ENCODE measurements around the gene PTPRS.
A peak's percentile ranks its signal among the peaks of the same experiment; 100 is the strongest.

The PTPRS gene

DNA sequence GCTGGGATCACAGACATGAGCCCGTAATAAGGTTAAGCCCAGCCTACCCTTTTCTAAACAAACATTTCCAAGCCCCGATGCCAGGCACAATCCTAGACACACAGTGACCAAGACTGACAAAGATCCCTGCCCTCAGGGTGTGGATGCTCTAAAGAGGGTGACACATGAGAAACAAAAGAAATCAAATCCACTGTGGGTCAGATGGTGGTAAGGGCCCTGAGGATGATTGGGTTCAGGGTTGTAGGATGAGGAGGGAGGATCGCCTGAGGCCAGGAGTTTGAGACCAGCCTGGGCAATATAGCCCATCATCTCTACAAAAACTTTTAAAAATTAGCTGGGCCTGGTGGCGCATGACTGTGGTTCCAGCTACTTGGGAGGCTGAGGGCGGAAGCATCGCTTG is 44.6 kb downstream of the PTPRS start:
- Histone ChIP-seq H4K8ac (ENCODE audit: low read depth, low read length) (no peak overlapping the region), H2AFZ (ENCODE audit: low read length) (no peak overlapping the region), H3K9me3 (replicated peaks in 1 of 2; ENCODE audit: control insufficient read depth in 2 of 2, insufficient read depth in 1 of 2, low read depth in 1 of 2, low read length in 2 of 2) (no peaks in the 10 kb centered on the region), H3K4me1 (ENCODE audit: control insufficient read depth in 2 of 2, insufficient read depth in 1 of 2, low read depth in 1 of 2, low read length in 2 of 2) (peaks cover 22 to 29% of the 10 kb centered on the region in 2 donors), H2BK5ac (ENCODE audit: low read length) (no peak overlapping the region), H3K79me1 (ENCODE audit: low read depth, low read length) (peaks cover 44% of the 10 kb centered on the region), H3K4me3 (ENCODE audit: low read length in 2 of 2) (no peak overlapping the region), H3K27me3 (ENCODE audit: control insufficient read depth in 3 of 3, insufficient read depth in 3 of 3, low read depth in 1 of 3, low read length in 3 of 3) (no peaks in the 10 kb centered on the region), H2BK120ac (ENCODE audit: low read depth, low read length) (no peak overlapping the region), H4K91ac (ENCODE audit: low read depth, low read length, poor library complexity) (no peak overlapping the region), H3K9ac (ENCODE audit: low read depth, low read length, poor library complexity) (no peak overlapping the region), H3K4ac (ENCODE audit: low read length) (no peak overlapping the region), H3K23ac (ENCODE audit: low read depth, low read length, poor library complexity) (no peak overlapping the region), H3K18ac (ENCODE audit: low read length) (no peak overlapping the region), H3K4me2 (ENCODE audit: insufficient read depth, low read length, poor library complexity, severe bottlenecking) (no peak overlapping the region), H3K14ac (ENCODE audit: low read length) (no peak overlapping the region), H2BK12ac (ENCODE audit: low read length) (no peak overlapping the region), H2BK15ac (ENCODE audit: low read length) (no peak overlapping the region), H3K27ac (replicated peaks; ENCODE audit: low read length) (no peak overlapping the region), H2AK5ac (ENCODE audit: low read depth, low read length) (no peak overlapping the region), H3K36me3 (replicated peaks in 1 of 2; ENCODE audit: control insufficient read depth in 2 of 2, insufficient read depth in 2 of 2, low read length in 2 of 2) (peaks cover 5 to 6% of the 10 kb centered on the region in 2 donors)
- DNase-seq (ENCODE audit: low spot score) = no peak
- no CpG with 5 or more reads among the region's 6 CpGs for WGBS, 2 donors (ENCODE audit: extremely low coverage in 2 of 2, insufficient read length in 2 of 2, insufficient replicate concordance in 1 of 2)

DNA sequence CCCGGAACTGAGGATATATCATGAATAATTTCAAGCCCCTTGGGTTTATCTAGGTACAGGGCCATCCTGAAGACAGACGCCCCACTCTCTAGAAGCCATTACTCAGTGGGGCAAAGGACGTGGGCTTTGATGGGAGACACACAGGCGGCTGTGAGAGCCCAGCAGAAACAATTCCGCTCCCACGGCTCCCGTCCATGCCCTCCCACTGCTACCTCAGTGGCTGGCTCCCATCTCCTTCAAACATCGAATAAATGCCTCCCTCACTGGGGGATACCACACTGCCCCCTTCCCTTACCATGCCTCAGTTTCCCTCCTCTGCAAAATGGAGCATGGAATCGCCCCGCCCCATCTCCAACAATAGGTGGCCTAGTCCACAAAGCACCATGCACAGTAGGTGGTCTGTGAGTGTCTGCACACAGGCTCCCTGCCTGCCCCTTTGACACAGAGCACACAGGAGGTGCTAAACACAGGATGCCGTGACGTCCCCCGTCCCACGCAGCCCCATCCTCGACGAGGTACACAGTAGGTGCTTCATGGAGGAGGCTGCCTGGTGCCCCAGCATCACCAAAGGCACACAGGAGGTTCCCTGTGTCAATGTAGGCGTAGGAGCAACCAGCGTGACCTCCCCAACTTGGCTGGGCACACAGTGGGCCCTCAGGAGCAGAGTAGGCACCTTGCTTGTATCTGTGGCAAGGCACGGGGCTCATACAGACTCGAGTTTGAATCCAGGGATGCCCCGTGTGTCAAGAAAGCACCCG is 46.0 kb downstream of the PTPRS start:
- no CpG with 5 or more reads among the region's 22 CpGs for WGBS, 2 donors (ENCODE audit: extremely low coverage in 2 of 2, insufficient read length in 2 of 2, insufficient replicate concordance in 1 of 2)
- H3K27ac ChIP-seq (replicated peaks; ENCODE audit: low read length) = peak overlapping the region; percentile 92

DNA sequence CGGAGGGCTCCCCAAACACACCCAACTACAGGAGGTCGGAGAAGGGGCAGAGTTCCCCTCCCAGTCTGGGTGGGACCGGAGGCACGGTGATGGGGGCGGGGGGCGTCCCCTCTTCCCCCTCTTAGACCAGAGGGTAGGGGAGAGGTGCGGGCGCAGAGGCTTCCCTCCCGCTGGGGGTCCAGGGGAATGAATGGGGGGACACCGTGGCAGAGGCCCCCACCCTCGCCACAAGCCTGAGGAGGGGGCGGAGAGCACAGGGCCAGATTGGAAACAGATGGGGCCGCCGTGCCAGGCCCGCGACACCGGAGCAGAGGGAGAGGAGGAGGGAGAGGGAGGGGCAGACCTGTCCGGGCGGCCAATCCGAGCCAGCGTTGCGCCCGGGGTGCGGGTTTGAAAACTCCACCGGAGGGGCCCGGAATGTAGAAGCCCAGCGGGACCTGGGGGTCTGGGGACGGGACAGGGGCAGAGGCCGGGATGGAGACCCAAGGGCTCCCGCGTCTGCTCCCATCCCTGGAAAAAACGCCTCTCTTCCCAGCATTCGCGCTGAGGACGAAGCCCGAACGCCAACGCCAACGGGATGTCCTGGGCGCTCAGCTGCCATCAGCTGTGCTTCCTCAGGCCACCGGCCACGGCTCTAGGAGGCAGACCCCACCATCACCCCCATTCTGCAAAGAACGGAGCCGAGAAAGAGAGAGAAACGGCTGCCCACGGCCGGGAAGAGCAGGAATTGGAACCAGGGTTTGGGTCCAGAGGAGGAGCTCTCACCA is 46.8 kb downstream of the PTPRS start:
- H3K36me3 ChIP-seq (replicated peaks in 1 of 2; ENCODE audit: control insufficient read depth in 2 of 2, insufficient read depth in 2 of 2, low read length in 2 of 2) = peaks cover 7 to 13% of the 10 kb centered on the region in 2 donors
- peak overlapping the region; percentile 3 for H2BK15ac ChIP-seq (ENCODE audit: low read length)
- no peak overlapping the region for H3K4ac ChIP-seq (ENCODE audit: low read length)
- peaks cover 23 to 38% of the 10 kb centered on the region in 2 donors for H3K4me1 ChIP-seq (ENCODE audit: control insufficient read depth in 2 of 2, insufficient read depth in 1 of 2, low read depth in 1 of 2, low read length in 2 of 2)
- H3K9me3 ChIP-seq (replicated peaks in 1 of 2; ENCODE audit: control insufficient read depth in 2 of 2, insufficient read depth in 1 of 2, low read depth in 1 of 2, low read length in 2 of 2) = no peaks in the 10 kb centered on the region
- H2BK5ac ChIP-seq (ENCODE audit: low read length) = peak overlapping the region; percentile 93
- no peak overlapping the region for H4K91ac ChIP-seq (ENCODE audit: low read depth, low read length, poor library complexity)
- peak overlapping the region; percentile 34 for H3K23ac ChIP-seq (ENCODE audit: low read depth, low read length, poor library complexity)
- H2AFZ ChIP-seq (ENCODE audit: low read length) = peak overlapping the region; percentile 71
- DNase-seq (ENCODE audit: low spot score) = peak; percentile 92
- no peak overlapping the region for H4K8ac ChIP-seq (ENCODE audit: low read depth, low read length)
- H2AK5ac ChIP-seq (ENCODE audit: low read depth, low read length) = peak overlapping the region; percentile 68
- peak overlapping the region; percentile 83 for H3K9ac ChIP-seq (ENCODE audit: low read depth, low read length, poor library complexity)
- H3K27me3 ChIP-seq (ENCODE audit: control insufficient read depth in 3 of 3, insufficient read depth in 3 of 3, low read depth in 1 of 3, low read length in 3 of 3) = no peaks in the 10 kb centered on the region
- H3K14ac ChIP-seq (ENCODE audit: low read length) = no peak overlapping the region
- peak overlapping the region; percentile 95 for H3K4me2 ChIP-seq (ENCODE audit: insufficient read depth, low read length, poor library complexity, severe bottlenecking)
- H3K4me3 ChIP-seq (ENCODE audit: low read length in 2 of 2) = peak overlapping the region; percentile 77 to 89
- WGBS, 2 donors (ENCODE audit: extremely low coverage in 2 of 2, insufficient read length in 2 of 2, insufficient replicate concordance in 1 of 2) = no CpG with 5 or more reads among the region's 47 CpGs
- H3K18ac ChIP-seq (ENCODE audit: low read length) = peak overlapping the region; percentile 97
- no peak overlapping the region for H2BK120ac ChIP-seq (ENCODE audit: low read depth, low read length)
- peaks cover 52% of the 10 kb centered on the region for H3K79me1 ChIP-seq (ENCODE audit: low read depth, low read length)
- peak overlapping the region; percentile 65 for H2BK12ac ChIP-seq (ENCODE audit: low read length)
- H3K27ac ChIP-seq (replicated peaks; ENCODE audit: low read length) = peak overlapping the region; percentile 92

More for the DNA sequence above, 46.0 kb downstream of the PTPRS start:
- peak overlapping the region; percentile 54 for H3K4ac ChIP-seq (ENCODE audit: low read length)
- H3K23ac ChIP-seq (ENCODE audit: low read depth, low read length, poor library complexity) = peak overlapping the region; percentile 68
- peaks cover 7 to 8% of the 10 kb centered on the region in 2 donors for H3K36me3 ChIP-seq (replicated peaks in 1 of 2; ENCODE audit: control insufficient read depth in 2 of 2, insufficient read depth in 2 of 2, low read length in 2 of 2)
- H4K8ac ChIP-seq (ENCODE audit: low read depth, low read length) = no peak overlapping the region
- no peak overlapping the region for H4K91ac ChIP-seq (ENCODE audit: low read depth, low read length, poor library complexity)
- H3K9ac ChIP-seq (ENCODE audit: low read depth, low read length, poor library complexity) = peak overlapping the region; percentile 83
- H3K18ac ChIP-seq (ENCODE audit: low read length) = peak overlapping the region; percentile 31
- H3K4me1 ChIP-seq (ENCODE audit: control insufficient read depth in 2 of 2, insufficient read depth in 1 of 2, low read depth in 1 of 2, low read length in 2 of 2) = peaks cover 23 to 37% of the 10 kb centered on the region in 2 donors
- peak overlapping the region; percentile 68 for H2AK5ac ChIP-seq (ENCODE audit: low read depth, low read length)
- H2BK15ac ChIP-seq (ENCODE audit: low read length) = peak overlapping the region; percentile 64
- peak overlapping the region; percentile 77 to 89 for H3K4me3 ChIP-seq (ENCODE audit: low read length in 2 of 2)
- no peak overlapping the region for H2AFZ ChIP-seq (ENCODE audit: low read length)
- peaks cover 49% of the 10 kb centered on the region for H3K79me1 ChIP-seq (ENCODE audit: low read depth, low read length)
- no peak overlapping the region for H3K14ac ChIP-seq (ENCODE audit: low read length)
- peak overlapping the region; percentile 95 for H3K4me2 ChIP-seq (ENCODE audit: insufficient read depth, low read length, poor library complexity, severe bottlenecking)
- no peaks in the 10 kb centered on the region for H3K9me3 ChIP-seq (replicated peaks in 1 of 2; ENCODE audit: control insufficient read depth in 2 of 2, insufficient read depth in 1 of 2, low read depth in 1 of 2, low read length in 2 of 2)
- no peak for DNase-seq (ENCODE audit: low spot score)
- peak overlapping the region; percentile 97 for H2BK12ac ChIP-seq (ENCODE audit: low read length)
- peak overlapping the region; percentile 16 for H2BK120ac ChIP-seq (ENCODE audit: low read depth, low read length)
- no peaks in the 10 kb centered on the region for H3K27me3 ChIP-seq (ENCODE audit: control insufficient read depth in 3 of 3, insufficient read depth in 3 of 3, low read depth in 1 of 3, low read length in 3 of 3)
- peak overlapping the region; percentile 69 for H2BK5ac ChIP-seq (ENCODE audit: low read length)
